GM19035 (cell line): ENCODE measurements around the gene MPPED2.

Experiments
- ATAC-seq: cut with Tn5 transposase; IDR thresholded peaks from one replicate; pipeline ENCODE4 v1.9.1; 2021; ENCODE audit not compliant: unreplicated experiment

MPPED2 gene

DNA sequence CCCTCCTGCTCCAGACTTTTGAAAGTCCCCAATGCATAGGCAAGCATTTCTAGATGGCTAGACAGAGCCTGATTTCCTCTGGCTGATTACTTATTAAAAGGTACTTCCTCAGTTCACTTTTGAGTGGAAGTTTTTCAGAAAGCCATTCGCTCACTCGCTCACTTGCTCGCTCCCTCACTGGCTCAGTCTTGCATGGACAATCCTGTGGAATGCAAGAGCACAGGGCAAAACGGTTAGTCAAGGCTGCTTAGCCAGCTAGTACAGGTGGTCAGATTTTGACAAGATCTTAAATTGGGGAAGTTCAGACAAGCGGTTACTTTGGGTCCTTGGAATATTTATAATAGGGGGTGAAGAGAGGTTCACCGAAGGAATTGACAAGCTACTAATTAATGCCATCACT lies 162.3 kb downstream of the MPPED2 start:
- no peak for ATAC-seq

DNA sequence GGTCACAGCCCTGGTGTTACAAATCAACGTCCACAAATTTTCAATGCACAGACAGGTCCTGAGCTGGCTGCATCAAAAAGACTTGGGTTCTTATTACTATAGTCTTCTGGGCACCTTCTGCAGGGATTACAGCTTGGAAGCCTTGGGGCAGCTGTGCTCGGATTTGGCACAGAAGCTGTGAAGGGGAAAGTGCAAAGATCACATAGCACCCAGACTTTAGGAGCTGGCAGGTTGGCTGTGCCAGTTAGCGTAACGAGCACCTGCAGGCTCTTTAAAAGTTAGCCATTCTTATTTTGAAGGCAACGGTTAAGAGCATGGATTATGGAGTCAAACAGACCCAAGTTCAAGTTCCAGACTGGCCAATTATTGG lies 162.9 kb downstream of the MPPED2 start:
- no peak for ATAC-seq

DNA sequence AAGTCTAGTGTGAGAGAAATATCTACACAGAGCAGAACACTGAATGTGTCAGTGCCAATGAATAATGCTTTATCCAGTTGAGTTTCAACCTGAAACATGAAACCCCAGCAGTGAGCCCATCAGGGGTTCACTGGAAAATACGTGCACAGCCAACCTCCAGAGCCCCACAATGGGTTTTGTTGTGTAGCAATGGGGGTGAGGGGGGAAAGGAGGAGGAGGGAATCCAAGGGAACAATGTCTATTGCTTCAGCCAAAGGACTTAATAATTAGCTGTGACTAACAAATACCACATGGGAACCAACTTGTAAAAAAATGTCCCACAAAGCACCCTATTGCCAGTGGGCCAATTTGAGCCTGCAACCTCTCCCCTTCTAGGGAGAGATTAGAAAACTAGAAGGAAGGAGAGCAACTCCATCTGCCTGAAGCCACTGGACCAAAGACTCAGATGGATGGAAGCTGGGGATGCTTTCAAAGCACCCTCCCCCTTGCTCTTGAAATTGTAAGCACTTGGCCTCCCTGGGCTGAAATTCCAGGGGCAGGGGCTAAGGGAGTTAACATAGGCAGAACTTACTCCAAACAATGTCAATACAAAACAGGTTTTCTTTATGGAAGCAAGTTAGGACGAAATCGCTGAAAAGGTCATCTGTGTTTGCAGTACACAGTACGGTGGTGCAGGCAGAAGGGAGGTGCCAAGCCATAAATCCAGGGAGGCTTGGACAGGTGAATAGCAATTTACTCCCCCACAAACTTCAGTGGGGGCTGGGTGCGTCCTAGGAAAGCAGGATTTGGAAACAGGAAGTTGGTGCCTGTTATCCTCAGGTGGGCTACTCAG lies 163.5 kb downstream of the MPPED2 start:
- no peak for ATAC-seq

DNA sequence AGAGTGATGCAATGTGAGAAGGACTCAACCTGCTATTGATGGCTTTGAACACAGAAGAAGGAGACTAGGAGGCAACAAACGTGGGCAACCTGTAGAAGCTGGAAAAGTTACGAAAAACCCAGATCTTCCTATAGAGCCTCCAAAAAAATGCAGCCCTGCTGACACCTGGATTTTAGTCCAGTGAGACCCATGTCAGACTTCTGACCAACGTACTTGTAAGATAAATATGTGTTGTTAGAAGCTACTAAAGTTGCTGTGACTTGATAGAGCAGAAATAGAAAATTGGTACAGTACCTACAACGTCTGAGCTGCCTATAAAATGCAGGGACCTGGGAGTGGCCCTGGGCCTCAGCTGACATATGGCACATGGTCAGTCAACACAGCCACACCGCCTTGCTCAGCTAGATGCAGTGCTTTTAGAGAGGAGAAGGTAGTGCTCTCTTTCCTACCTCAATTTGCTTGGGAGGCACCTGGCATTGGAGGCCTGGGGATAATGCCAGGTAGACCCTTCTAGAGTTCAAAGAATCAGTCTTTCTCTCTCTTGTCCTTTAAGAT lies 165.8 kb downstream of the MPPED2 start:
- ATAC-seq: no peak

DNA sequence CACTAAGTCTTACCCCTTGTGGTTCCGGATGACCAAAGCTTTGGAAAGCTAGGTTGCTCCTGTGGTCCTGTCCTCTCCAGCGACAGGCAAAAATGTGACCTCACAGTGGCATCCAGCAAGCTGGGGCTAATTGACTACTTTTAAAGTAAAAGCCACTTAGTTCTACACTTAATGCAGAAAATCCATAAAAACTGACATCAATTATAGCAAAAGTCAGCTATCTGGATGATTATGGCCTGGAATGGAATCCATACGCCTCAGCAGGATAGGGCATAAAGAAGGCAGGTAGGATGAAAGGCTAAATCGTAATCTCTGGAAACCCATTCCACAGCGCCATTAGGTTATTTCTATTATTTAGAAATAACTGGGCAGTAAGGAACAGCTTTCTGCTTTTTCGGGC lies 171.3 kb downstream of the MPPED2 start:
- no peak for ATAC-seq

DNA sequence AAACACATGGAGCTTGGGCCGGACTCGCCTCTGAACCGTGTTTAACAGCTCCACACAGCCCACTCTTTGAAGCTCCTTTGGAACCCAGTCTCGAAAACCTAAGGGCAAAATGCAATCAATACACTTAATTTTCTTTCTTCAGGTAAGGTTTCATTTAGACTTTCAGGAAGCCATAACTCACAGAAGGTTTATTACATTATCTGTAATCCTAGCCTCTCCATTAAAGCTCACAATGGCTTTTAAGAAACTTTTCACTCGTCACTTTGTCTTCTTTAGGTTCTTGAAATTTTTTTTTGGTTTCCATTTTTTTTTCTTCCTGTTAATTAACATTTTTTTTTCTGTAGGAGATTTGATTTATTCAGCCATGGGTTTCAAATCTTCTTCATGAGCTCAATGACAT lies 171.9 kb downstream of the MPPED2 start:
- ATAC-seq: no peak

DNA sequence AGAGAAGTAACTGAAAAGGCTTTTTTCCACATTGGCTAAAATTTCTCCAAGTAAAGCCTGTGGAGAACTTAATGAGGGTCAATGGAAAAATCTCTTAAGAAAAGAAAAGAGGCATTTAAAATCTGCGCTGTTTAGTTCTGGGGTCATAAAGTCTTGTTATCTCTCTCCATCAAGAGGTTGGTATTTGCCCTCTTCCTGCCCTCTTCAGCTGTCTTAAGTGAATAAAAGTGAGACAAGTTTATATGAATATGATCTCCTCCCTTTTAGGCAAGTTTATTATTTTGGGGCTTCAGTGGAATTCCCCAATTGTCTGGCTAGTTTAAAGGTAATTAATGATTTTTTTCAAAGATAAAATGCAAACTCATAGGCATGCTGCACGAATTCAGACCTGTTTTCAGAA lies 173.6 kb downstream of the MPPED2 start:
- ATAC-seq: no peak

DNA sequence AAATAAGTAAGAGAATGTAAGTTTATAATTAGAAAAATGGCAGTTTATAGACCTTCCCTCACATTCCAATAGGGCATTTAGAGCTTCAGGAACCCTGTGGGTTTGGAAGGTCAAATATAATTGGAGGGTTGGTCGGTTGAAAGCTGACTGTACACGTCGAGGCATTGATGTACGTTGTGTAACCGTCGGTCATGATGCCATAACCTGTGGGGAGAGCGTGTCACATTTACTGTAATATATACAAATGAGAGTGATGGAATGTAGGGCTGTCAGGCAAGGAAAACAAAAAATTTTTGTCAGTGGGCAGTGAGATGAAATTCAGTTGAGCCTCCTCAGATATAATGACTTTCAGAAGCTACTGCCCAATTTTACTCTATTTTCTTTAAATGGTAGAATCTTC lies 174.8 kb downstream of the MPPED2 start:
- no peak for ATAC-seq

DNA sequence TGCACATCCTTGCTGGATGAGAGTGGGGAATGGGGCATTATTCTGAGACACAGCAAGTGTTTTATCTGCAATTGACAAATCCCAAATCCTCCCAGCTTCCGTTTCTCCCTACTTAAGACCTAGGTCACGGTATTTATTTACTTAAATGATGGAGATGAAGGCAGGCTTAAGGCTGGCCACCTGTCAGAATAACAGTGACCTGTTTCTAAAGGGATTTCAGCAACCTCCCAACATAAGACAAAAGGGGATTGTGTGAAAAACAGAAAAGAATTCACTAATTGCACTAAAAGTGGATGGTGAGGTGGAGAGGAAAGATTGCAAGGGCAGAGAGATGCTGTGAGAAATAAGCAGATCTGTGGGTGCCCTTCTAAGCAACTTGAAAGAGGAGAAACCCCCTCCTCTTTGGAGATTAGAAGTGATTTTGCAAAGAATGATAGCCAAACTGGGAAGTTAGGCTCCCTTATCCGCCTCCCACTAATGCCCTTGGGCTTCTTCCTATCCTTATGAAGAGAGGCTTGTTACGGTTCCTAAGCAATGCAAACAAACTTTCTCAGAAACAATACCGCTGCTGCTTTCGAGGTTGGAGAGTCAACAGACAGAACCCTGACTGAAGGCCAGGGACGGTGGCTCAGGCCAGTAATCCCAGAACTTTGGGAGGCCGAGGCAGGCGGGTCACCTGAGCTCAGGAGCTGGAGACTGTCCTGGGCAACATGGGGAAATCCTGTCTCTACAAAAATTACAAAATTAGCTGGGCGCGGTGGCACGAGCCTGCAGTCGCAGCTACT lies 179.0 kb downstream of the MPPED2 start:
- ATAC-seq: no peak

DNA sequence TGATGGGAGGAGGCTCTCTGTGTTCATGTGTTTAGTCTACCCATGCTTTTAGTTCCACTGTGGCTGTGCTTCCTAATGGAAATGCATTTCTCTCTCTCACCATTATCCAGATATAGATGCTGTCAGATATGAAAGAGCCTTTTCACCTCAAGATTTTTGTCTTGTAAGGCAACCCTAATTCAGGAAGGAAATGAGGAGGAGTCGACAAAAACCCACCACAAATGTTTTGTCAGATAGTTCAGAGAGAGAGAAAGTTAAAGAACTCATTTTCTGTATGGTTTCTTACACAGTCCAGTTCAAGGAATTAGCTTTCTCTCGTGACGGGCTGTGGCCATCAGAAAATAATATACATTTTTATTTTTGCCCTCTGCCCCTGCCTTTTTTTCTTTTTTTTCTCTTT lies 180.8 kb downstream of the MPPED2 start:
- ATAC-seq: no peak

DNA sequence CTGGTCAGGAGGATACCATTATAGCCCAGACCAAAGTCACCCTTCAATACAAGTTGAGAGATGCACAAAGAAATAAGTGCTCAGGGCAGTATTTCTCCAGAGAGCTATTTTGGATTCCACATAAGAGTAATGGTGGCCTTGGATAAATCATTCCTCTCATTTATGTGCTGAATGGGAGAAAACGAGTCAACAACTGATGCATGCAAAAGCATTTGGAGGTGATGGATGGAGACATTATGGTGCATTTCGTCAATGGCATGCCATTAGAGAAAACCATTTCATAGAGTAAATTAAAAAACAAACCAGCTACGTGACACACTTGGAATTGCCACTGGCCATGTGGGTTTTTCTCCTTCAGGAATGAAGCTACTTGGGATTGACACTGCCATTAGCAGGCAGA lies 182.0 kb downstream of the MPPED2 start:
- ATAC-seq: no peak

DNA sequence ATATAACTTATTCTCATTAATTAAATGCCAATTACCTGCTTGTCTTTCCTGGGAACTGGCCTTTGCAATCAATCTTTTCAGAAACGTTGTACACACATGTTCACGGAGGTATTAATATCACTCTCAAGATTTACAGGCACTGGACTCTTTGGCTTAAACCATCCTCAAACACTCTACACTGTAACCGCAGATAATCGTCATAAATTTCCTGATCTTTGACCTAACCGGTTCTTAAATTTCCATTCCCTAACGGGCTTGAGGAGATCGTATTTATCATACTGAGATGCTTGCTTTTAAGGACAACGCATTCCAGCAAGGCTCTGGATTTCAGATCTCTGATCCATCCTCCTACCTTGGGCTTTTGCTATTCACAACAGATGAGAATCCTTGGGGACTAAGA lies 190.4 kb downstream of the MPPED2 start:
- ATAC-seq: no peak

DNA sequence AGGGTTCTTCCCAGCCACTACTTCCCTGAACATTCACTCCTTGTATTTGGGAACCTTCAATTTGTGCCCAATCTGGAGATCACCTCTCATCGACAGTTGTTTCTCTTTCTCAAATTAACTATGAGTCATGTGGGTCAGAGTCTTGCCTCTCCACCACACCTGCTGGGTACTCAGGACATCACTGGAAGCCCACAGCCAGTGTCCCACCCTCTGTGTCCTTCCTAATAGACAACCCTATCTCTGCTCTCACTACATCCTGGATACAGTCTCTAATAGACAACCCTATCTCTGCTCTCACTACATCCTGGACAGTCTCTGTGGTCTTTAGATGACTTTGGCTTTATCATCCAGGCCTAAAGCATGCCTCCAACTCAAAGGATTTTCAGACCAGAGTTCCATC lies 193.1 kb downstream of the MPPED2 start:
- ATAC-seq: no peak

DNA sequence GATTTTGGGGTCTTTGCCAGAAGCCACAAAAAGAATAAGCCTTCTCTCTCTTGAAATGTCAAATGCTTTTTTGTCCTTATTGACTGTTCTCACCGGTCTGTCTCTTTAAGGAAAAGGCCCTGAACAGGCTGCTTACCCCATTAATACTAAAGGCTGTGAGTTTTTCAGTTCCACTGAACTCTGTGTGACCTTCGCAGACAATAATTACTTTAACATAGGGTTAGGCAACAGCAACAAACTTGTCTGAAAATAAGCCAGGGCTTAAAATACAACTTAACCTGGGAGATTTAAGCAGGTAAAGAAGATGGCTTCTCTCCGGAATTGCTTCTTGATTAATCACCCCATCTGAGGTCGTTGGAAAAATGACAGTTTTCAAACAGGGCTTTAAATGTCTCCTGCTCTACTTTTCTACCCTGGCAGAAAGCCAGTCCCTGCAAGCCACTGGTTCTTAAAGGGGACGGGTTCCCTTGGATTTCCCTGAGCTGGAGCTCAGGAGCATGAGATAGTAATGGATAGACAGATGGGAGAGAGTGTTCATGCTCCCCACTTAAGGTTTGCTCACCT lies 193.8 kb downstream of the MPPED2 start:
- ATAC-seq: no peak

DNA sequence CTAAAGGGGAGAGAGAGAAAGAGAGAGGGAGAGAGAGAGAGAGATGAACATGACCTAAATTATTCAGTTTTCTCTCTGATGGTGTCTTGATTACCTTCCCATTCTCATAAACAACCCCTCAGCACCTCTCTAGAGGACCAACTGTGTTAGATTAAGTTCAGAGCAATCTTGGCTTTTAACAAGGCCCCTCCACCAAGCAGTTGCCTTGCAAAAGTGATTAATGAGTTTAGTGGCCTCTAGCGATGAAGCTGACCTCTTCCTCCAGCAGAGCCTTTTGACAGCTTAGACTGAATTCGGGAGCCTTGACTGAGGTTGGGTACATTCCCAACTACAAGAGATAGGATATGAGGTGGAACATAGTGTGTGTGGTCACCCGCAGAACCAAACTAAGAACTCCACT lies 197.2 kb downstream of the MPPED2 start:
- ATAC-seq: no peak

DNA sequence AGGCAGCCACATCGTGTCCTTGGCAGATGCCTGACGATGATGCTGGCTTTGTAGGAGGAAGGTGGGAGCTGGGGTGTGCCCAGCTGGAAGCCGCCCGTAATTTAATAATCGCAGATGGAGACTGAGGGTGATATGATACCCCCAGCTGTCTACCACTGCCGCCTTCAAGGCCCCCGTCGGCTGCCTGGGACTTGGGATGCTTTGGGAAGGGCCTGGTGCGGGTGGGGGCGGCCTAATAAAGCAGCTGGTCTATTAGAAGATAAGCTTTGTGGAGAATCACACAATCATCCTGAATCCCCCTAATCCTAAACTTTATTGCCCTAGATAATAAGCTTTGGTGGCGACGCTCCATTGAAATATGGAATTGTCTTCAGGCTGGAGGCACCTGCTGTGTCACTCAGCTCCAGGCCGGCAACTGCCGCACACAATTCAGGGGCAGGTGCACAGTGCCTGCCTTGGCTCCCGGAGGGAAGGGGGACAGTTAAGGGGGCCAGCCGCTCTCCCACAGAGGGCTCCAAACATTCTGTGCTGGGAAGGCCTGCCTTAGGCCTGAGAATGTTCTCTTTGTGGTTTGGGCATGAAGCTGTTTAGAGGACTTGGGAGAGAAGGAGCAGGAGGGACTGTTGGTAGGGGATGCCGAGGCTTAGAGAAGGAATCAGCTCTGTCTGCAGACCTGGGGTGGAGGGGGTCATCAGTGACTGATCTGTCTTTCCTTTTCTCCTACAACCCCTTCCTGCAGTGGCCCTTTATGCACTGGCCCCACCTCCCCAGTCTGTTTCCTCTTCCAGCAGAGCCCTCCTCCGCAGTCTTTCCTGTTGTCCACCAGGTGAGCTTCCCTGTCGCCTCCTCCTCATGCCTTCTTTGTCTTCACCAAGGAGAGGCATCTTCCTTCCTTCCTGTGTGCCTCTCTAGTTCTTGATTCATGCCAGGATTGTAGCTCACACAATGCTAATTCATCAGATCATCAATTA lies 198.0 kb downstream of the MPPED2 start:
- ATAC-seq: no peak

DNA sequence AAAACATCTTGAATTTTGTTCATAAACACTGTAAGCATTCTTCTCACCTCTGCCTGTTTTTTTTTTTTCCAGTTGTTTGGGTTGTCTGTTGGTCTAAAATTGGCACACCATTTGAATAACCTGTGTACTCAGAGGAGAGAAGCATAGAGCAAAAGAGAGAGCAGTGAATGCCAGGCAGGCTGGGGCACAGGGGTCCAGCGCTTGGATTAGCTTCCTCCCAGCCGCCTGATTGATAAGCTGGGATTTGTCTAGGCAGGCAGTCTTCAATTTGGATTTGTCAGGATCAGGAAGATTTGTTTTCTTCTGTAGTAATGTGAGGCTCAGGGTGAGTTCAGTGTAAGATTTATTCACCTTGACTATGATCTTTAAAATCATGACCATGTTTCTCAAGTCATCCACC lies 204.3 kb downstream of the MPPED2 start:
- no peak for ATAC-seq

DNA sequence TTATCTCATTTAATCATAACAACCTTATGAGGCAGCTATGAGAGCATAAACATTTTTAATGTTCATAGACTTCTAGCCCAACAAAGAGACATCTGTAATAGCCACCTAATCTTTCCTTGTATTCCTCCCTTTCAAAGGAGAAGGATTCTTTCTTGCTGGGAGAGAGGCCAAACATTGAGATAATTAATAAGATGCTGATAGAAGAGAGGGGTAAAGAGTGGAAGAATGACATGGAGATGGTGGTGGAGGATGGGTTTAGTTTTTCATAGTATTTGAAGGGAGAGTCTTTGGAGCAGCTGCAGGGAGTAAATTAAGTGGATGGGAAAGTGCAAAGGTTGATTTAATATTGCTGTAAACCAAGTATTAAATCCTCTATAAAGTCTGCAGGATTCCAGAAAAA lies 205.3 kb downstream of the MPPED2 start:
- ATAC-seq: no peak

DNA sequence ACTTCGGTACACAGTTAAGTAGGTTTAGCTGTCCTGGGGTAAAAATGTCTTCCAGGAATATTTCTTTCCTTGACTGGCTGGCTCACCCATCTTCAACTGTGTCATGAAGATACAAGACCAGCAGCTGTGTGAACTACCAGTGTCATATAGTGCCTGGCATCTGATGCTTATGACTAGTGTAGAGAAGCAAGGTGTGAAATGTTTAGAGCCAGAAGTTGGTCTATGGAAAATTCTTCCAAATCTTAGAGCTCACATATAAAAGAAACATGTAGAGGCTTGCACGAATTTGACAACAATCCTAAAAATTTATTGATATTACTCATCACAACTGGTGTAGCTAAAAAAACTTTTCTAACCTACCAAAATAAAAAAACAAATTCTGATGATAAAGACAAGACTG lies 208.8 kb downstream of the MPPED2 start:
- no peak for ATAC-seq

DNA sequence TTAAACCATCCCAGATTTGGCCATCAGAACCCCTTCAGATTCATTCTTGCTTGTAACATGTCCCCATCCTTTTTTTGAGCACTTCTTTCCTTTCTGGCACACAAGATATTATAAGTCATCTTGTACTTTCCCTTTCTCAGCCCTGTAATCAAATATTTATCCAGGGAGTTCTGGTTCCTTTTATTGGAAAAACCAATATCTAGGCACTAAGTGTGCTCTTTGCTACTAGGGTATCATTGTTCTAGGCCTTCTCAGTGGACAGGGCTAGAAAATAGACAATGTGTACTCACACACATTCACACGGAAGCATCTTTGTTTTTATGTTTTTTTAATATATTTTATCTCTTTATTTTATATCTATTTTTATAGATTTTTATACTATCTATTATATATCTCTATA lies 216.0 kb downstream of the MPPED2 start:
- ATAC-seq: no peak

DNA sequence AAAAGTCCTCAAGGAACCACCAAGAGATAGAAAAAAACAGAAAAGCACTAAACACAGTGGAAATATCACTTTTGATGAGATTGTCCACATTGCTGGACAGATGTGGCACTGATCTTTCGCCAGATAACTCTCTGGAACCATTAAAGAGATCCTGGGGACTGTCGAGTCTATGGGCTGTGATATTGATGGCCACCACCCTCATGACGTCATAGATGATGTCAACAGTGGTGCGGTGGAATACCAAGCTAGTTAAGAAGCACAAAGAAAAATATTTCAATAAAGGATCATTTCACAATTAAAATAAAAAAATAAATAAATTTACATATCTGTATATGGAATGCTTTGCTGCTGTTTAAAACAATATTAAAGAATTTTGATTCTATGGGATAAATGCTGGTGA lies 217.8 kb downstream of the MPPED2 start:
- ATAC-seq: no peak
